ENCODE measurements around the gene ZFAND5.

GRCh38 chr9:72362680-72363139, 2.3 kb downstream of the ZFAND5 start:
- TF ChIP-seq, protein P1, sequence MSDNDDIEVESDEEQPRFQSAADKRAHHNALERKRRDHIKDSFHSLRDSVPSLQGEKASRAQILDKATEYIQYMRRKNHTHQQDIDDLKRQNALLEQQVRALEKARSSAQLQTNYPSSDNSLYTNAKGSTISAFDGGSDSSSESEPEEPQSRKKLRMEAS (IDR thresholded peaks at IDR 0.05): peak; percentile 40; the same call in 1 of the 2 replicates
- TF ChIP-seq, protein P2, sequence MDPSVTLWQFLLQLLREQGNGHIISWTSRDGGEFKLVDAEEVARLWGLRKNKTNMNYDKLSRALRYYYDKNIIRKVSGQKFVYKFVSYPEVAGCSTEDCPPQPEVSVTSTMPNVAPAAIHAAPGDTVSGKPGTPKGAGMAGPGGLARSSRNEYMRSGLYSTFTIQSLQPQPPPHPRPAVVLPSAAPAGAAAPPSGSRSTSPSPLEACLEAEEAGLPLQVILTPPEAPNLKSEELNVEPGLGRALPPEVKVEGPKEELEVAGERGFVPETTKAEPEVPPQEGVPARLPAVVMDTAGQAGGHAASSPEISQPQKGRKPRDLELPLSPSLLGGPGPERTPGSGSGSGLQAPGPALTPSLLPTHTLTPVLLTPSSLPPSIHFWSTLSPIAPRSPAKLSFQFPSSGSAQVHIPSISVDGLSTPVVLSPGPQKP (IDR thresholded peaks at IDR 0.05; ENCODE audit: low read depth, low read length): no peak
- TF ChIP-seq POLR2A (IDR thresholded peaks at IDR 0.05; ENCODE audit: low read length) (no peak), KDM1A (IDR thresholded peaks at IDR 0.05; ENCODE audit: low read depth) (no peak), MAZ (IDR thresholded peaks at IDR 0.05; ENCODE audit: borderline replicate concordance, low read depth, low read length) (no peak), CBX2 (IDR thresholded peaks at IDR 0.05; ENCODE audit: borderline replicate concordance, low read depth) (no peak), PBX3 (IDR thresholded peaks at IDR 0.05) (no peak), FOSL2 (IDR thresholded peaks at IDR 0.05) (no peak), FOSL2 (CRISPR knock-in tag; IDR thresholded peaks at IDR 0.05) (no peak), JUN (IDR thresholded peaks at IDR 0.05) (no peak; a peak in 1 of 5 replicates), CTCF (IDR thresholded peaks at IDR 0.05) (no peak), JUNB (IDR thresholded peaks at IDR 0.05) (no peak), CHD4 (IDR thresholded peaks at IDR 0.05; ENCODE audit: borderline replicate concordance) (no peak)
